Measurements from ENCODE around the gene DYNLT4.

GRCh38 chr1:44786841-44787426 is 20.2 kb downstream of the DYNLT4 start:
- TF ChIP-seq SUZ12 (IDR thresholded peaks at IDR 0.05), result no peak
- TF ChIP-seq ARNT (IDR thresholded peaks at IDR 0.05), result no peak
- TF ChIP-seq BHLHE40 (IDR thresholded peaks at IDR 0.05; ENCODE audit: borderline replicate concordance), result no peak
- no peak for TF ChIP-seq FOXM1 (IDR thresholded peaks at IDR 0.05; ENCODE audit: borderline replicate concordance)
- no peak for TF ChIP-seq ELF4 (IDR thresholded peaks at IDR 0.05)
- TF ChIP-seq SP1 (IDR thresholded peaks at IDR 0.05), result no peak
- no peak for TF ChIP-seq NFRKB (IDR thresholded peaks at IDR 0.05)
- no peak for TF ChIP-seq CTBP1 (IDR thresholded peaks at IDR 0.05; ENCODE audit: borderline replicate concordance)
- no peak for TF ChIP-seq ZNF384 (IDR thresholded peaks at IDR 0.05)
- no peak for TF ChIP-seq HDGF (IDR thresholded peaks at IDR 0.05; ENCODE audit: borderline replicate concordance)
- no peak for TF ChIP-seq L3MBTL2 (conservative IDR thresholded peaks at IDR 0.05)
- TF ChIP-seq FOXK2 (IDR thresholded peaks at IDR 0.05), result no peak
- no peak for TF ChIP-seq PKNOX1 (IDR thresholded peaks at IDR 0.05)
- TF ChIP-seq FOXA1 (IDR thresholded peaks at IDR 0.05), result no peak

All from HEK293T (cell line).